Adrenal gland (tissue), 12 donors: ENCODE data around the gene KRTAP10-9. TPM values are rescaled to one million over a fixed set of nuclear protein-coding genes. Genes with fewer than 3 reads are reported as not detected.
A peak's percentile ranks its signal among the peaks of the same experiment; 100 is the strongest.

Experiments used
- DNase-seq, 7 donors: peaks; one replicate each; pipeline ENCODE4 v3.0.0-alpha.2; 2019 to 2020
- H3K27ac ChIP-seq, 5 donors: fragments of 200-600 bp; sonication (generic) in 4 of 5; 1 replicate in 3 of 5; 2 replicates in 2 of 5; pipeline versions ENCODE4 v1.5.1 to v1.8.0; 2016 to 2020; ENCODE audit warnings: mild to moderate bottlenecking in 1 of 5
- H3K27me3 ChIP-seq: fragments of 200-600 bp; 2 replicates; pipeline ENCODE4 v1.8.0; 2021
- H3K36me3 ChIP-seq, 2 donors: fragments of 200-600 bp; replicated peaks in 1 of 2; 1 replicate in 1 of 2; 2 replicates in 1 of 2; pipeline versions ENCODE4 v1.5.1 to v1.8.0; 2018 to 2022
- H3K4me1 ChIP-seq, 2 donors: fragments of 200-600 bp; replicated peaks in 1 of 2; 1 replicate in 1 of 2; 2 replicates in 1 of 2; pipeline versions ENCODE4 v1.5.1 to v1.8.0; 2018 to 2021
- H3K4me3 ChIP-seq, 4 donors: fragments of 200-600 bp; sonication (generic) in 3 of 4; one replicate each; pipeline ENCODE4 v1.5.1; 2016 to 2018
- H3K9me3 ChIP-seq, 3 donors: fragments of 200-600 bp; sonication (generic) in 1 of 3; replicated peaks in 1 of 3; 1 replicate in 2 of 3; 2 replicates in 1 of 3; pipeline versions ENCODE4 v1.5.1 to v1.8.0; 2016 to 2021
- POLR2A ChIP-seq, 2 donors: fragments of 450-650 bp; IDR thresholded peaks; one replicate each; pipeline ENCODE4 v1.6.1; 2017; ENCODE audit warnings: antibody characterized with exemption in 2 of 2, mild to moderate bottlenecking in 2 of 2, moderate library complexity in 1 of 2
- WGBS, 4 donors: extraction: QIAGEN DNeasy Blood & Tissue Kit in 2 of 4; methylation state at CpG; one replicate each; pipeline versions ENCODE4 v1.1.5 to v1.1.7; 2013 to 2017; 5-methylcytosine and 5-hydroxymethylcytosine counted together
- intact Hi-C, 2 donors: fragments of 100-400 bp; cut with DNase I; formaldehyde crosslinking; loops; one replicate each; pipeline versions ENCODE4 v1.14.1 to v1.15.0; 2022 to 2023
- polyA plus RNA-seq, 3 donors: library from polyadenylated mRNA; stranded (reverse); fragments of 200-250 nt in 2 of 3; fragments of 350-450 nt in 1 of 3; fragmentation: Illumina TruSeq in 1 of 3; extraction: RNeasy Lipid Tissue Mini Kit (QIAGEN cat#74804) in 1 of 3; gene quantifications; one replicate each; pipeline ENCODE4 v1.2.3, GENCODE V29; 2013 to 2014
- total RNA-seq, 9 donors: library from RNA; depleted of rRNA in 4 of 9; stranded (reverse); fragments of >200 nt in 4 of 9; fragments of 120-200 nt in 1 of 9; fragmentation: NEBNext Ultra II Directional in 1 of 9; extraction: Animal tissue kit (Norgen Biotek cat#: 25700) in 1 of 9; gene quantifications; one replicate each; pipeline versions ENCODE4 v1.1.0 to v1.2.4, GENCODE V29; 2013 to 2023
- TF ChIP-seq, protein P1 (sequence below), 6 experiments: fragments of 450-650 bp in 4 of 6; fragments of 200-600 bp in 2 of 6; sonication (generic) in 1 of 6; IDR thresholded peaks; 1 replicate in 5 of 6; 2 replicates in 1 of 6; pipeline versions ENCODE4 v1.5.1 to v1.8.0; 2016 to 2021; ENCODE audit warnings: antibody characterized with exemption in 6 of 6, mild to moderate bottlenecking in 2 of 6, moderate library complexity in 1 of 6
- donor health status: healthy with polysubstance abuse.
- donor health status: Bipolar disorder and iron deficiency.
- donor health status: DM: yes; HTN: yes; CAD: no.
- donor health status: DM: no; HTN: no; CAD: no.
- donor health status: DM: no; HTN: no; CAD: no.
- donor health status: DM: yes; HTN: yes; CAD: no.

KRTAP10-9 gene
- total and polyA plus RNA-seq, 12 donors = not detected

- no peak within 1 kb of the TSS for H3K4me3 ChIP-seq
- peak in 2 of 7 donors; percentile 1 to 37 for DNase-seq
- WGBS, 4 donors = 54 to 63% (median 58%) methylated on average over 21 to 33 of the region's 33 CpGs
Observed at GRCh38 chr21:44592446-44593311, 34.2 kb upstream of the KRTAP10-9 start, which contains the start of gene KRTAP10-6. TSS of gene KRTAP10-6 (minus strand) at chr21:44592505. CDS start at chr21:44592484, 21 bp downstream.

DNA sequence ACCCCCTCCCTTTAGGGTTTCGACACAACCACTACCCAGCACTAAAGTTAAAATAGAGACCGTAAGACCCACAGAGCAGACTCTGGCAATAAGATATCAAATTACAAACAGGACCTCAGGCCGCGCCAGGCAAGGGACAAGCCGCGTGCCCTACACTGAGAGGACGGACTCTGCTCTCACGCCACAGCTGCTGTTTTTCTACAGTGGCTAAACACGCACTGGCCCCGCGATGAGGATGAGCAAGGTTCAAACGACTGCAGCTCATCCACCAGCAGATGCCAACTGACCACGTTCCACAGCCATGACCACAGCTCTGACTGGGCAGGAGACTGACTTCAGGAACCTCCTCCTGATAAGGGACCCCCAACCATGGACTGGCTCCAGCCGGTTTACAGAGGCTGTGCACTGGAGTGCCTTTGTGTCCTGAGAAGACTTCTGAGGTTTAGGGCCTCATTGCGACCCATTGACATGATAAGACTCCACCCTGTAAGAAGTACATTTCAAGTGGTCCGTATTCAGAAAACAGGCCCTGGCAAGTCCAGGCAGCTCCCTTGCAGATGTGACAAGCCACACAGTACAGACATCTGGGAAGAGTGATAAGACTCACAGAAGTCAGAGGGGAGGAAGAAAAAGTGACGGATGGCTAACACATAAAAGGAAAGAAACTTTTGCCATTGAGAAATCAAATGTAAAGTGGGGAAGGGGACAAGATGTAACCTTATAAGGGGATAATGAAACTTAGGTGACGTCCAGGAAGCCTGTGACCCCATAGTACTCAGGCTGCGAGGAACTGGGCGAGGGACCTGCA lies 33.1 kb upstream of the KRTAP10-9 start:
- Histone ChIP-seq H3K36me3 (no peaks in the 10 kb centered on the region), H3K27ac (no peak overlapping the region), H3K27me3 (peaks cover 5% of the 10 kb centered on the region), H3K4me3 (no peak overlapping the region), H3K4me1 (no peaks in the 10 kb centered on the region), H3K9me3 (no peaks in the 10 kb centered on the region)
- WGBS, 4 donors = 51 to 72% (median 57%) methylated on average over 10 to 20 of the region's 20 CpGs
- intact Hi-C loops = no loop called here
- DNase-seq = peak in 1 of 7 donors; percentile 35
- TF ChIP-seq, protein P1, sequence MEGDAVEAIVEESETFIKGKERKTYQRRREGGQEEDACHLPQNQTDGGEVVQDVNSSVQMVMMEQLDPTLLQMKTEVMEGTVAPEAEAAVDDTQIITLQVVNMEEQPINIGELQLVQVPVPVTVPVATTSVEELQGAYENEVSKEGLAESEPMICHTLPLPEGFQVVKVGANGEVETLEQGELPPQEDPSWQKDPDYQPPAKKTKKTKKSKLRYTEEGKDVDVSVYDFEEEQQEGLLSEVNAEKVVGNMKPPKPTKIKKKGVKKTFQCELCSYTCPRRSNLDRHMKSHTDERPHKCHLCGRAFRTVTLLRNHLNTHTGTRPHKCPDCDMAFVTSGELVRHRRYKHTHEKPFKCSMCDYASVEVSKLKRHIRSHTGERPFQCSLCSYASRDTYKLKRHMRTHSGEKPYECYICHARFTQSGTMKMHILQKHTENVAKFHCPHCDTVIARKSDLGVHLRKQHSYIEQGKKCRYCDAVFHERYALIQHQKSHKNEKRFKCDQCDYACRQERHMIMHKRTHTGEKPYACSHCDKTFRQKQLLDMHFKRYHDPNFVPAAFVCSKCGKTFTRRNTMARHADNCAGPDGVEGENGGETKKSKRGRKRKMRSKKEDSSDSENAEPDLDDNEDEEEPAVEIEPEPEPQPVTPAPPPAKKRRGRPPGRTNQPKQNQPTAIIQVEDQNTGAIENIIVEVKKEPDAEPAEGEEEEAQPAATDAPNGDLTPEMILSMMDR (IDR thresholded peaks at IDR 0.05) = no peak
- TF ChIP-seq POLR2A (IDR thresholded peaks at IDR 0.05) = no peak

More at GRCh38 chr21:44592446-44593311, 34.2 kb upstream of the KRTAP10-9 start, which contains the start of gene KRTAP10-6:
- no peaks in the 10 kb centered on the region for H3K36me3 ChIP-seq
- H3K27me3 ChIP-seq = peaks cover 5% of the 10 kb centered on the region
- H3K9me3 ChIP-seq = no peaks in the 10 kb centered on the region
- TF ChIP-seq POLR2A (IDR thresholded peaks at IDR 0.05) = no peak
- TF ChIP-seq, protein P1 (IDR thresholded peaks at IDR 0.05) = no peak
- no peak within 1 kb of the TSS for H3K27ac ChIP-seq
- H3K4me1 ChIP-seq = no peaks in the 10 kb centered on the region
- intact Hi-C loops = no loop called here

GRCh38 chr21:44594406-44594916 lies 32.4 kb upstream of the KRTAP10-9 start:
- no peaks in the 10 kb centered on the region for H3K36me3 ChIP-seq
- H3K9me3 ChIP-seq = no peaks in the 10 kb centered on the region
- no peak overlapping the region for H3K4me3 ChIP-seq
- DNase-seq = no peak
- 74 to 82% (median 76%) methylated on average over 12 of the region's 12 CpGs for WGBS, 4 donors
- no peaks in the 10 kb centered on the region for H3K4me1 ChIP-seq
- H3K27ac ChIP-seq = no peak overlapping the region
- no peaks in the 10 kb centered on the region for H3K27me3 ChIP-seq
- TF ChIP-seq, protein P1 (IDR thresholded peaks at IDR 0.05) = no peak
- intact Hi-C loops = no loop called here

GRCh38 chr21:44595524-44595923 lies 31.4 kb upstream of the KRTAP10-9 start:
- WGBS, 4 donors = 71 to 77% (median 73%) methylated on average over 6 of the region's 6 CpGs
- no peak for DNase-seq
- no peaks in the 10 kb centered on the region for H3K9me3 ChIP-seq
- H3K4me3 ChIP-seq = no peak overlapping the region
- no peak overlapping the region for H3K27ac ChIP-seq
- intact Hi-C loops = no loop called here
- H3K36me3 ChIP-seq = no peaks in the 10 kb centered on the region
- H3K4me1 ChIP-seq = no peaks in the 10 kb centered on the region
- no peak for TF ChIP-seq POLR2A (IDR thresholded peaks at IDR 0.05)
- TF ChIP-seq, protein P1 (IDR thresholded peaks at IDR 0.05) = no peak
- H3K27me3 ChIP-seq = no peaks in the 10 kb centered on the region
